Measurements from ENCODE around the gene FOCAD. TPM values are rescaled to one million over a fixed set of nuclear protein-coding genes. Genes with fewer than 3 reads are reported as not detected.

Gene FOCAD
- total and polyA plus RNA-seq, 10 of the 15 experiments (the other 5 are each of a cell fraction or from before 2014, with no cell fraction given) = 13.7 to 93.0 (median 41.8) TPM

DNA sequence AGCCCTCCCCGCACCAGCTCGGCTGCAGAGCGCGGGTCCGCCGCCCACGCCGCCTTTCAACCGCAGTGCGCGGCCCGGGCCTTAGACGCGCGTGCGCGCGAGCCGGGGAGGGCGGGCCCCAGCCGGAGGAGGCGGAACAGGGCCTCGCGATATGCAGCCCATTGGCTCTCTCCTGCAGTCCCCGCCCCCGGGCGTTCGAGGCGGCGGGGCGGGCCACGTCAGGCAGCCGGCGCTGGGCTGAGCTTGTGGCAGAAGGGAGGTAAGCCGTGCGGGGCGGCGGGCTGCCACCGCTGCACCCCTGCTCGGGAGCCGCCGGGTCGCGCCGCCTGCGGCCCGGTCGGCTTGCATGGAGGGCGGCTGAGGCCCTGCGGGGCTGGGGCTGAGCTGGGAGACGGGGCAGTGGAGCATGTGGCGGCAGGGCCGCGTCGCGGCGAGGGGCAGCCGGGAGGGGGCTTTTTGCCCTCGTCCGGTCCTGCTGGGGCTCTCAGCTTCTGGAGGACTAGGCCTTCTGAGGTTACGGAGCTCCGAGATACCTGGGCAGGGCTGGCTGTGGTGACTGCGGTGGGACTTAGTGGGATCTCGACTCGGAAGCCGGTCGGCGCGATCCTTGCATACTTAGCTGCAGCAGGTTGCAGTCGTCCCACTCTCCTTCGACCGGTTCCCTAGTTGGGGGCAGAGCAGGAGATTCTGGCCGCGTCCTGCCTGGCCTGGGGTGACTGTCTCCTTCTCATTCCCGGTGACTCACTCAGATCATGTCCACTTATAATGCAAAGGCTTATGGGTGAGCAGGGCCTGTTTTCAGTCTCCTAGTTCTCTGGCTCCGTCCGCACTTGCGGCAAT, at the start of gene FOCAD (continued):
- TF ChIP-seq CBX3 (IDR thresholded peaks at IDR 0.05; ENCODE audit: borderline replicate concordance, low read depth) = no peak
- TF ChIP-seq POU2F2 (IDR thresholded peaks at IDR 0.05; ENCODE audit: borderline replicate concordance, low read depth, low read length) = peak; percentile 40; the same call in 1 of the 3 replicates
- no peak for TF ChIP-seq NFIC (IDR thresholded peaks at IDR 0.05; ENCODE audit: low read depth, low read length)
- peak; percentile 81; the same call in 1 of the 2 replicates for TF ChIP-seq ASH2L (IDR thresholded peaks at IDR 0.05; ENCODE audit: borderline replicate concordance, low read depth)
- no peak for TF ChIP-seq ZNF274 (IDR thresholded peaks at IDR 0.05; ENCODE audit: insufficient read depth, insufficient read length)
- TF ChIP-seq BRCA1 (IDR thresholded peaks at IDR 0.05; ENCODE audit: low read depth, low read length) = no peak
- peak; percentile 45; the same call in 1 of the 2 replicates for TF ChIP-seq EED (IDR thresholded peaks at IDR 0.05; ENCODE audit: low read depth)
- no peak for TF ChIP-seq NBN (IDR thresholded peaks at IDR 0.05)
- TF ChIP-seq, protein P1, sequence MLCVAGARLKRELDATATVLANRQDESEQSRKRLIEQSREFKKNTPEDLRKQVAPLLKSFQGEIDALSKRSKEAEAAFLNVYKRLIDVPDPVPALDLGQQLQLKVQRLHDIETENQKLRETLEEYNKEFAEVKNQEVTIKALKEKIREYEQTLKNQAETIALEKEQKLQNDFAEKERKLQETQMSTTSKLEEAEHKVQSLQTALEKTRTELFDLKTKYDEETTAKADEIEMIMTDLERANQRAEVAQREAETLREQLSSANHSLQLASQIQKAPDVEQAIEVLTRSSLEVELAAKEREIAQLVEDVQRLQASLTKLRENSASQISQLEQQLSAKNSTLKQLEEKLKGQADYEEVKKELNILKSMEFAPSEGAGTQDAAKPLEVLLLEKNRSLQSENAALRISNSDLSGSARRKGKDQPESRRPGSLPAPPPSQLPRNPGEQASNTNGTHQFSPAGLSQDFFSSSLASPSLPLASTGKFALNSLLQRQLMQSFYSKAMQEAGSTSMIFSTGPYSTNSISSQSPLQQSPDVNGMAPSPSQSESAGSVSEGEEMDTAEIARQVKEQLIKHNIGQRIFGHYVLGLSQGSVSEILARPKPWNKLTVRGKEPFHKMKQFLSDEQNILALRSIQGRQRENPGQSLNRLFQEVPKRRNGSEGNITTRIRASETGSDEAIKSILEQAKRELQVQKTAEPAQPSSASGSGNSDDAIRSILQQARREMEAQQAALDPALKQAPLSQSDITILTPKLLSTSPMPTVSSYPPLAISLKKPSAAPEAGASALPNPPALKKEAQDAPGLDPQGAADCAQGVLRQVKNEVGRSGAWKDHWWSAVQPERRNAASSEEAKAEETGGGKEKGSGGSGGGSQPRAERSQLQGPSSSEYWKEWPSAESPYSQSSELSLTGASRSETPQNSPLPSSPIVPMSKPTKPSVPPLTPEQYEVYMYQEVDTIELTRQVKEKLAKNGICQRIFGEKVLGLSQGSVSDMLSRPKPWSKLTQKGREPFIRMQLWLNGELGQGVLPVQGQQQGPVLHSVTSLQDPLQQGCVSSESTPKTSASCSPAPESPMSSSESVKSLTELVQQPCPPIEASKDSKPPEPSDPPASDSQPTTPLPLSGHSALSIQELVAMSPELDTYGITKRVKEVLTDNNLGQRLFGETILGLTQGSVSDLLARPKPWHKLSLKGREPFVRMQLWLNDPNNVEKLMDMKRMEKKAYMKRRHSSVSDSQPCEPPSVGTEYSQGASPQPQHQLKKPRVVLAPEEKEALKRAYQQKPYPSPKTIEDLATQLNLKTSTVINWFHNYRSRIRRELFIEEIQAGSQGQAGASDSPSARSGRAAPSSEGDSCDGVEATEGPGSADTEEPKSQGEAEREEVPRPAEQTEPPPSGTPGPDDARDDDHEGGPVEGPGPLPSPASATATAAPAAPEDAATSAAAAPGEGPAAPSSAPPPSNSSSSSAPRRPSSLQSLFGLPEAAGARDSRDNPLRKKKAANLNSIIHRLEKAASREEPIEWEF (IDR thresholded peaks at IDR 0.05; ENCODE audit: insufficient replicate concordance, low read depth, low read length) = no peak
- TF ChIP-seq IKZF1 (conservative IDR thresholded peaks at IDR 0.05) = peak; percentile 58
- TF ChIP-seq RELA (IDR thresholded peaks at IDR 0.05; ENCODE audit: borderline replicate concordance, partially characterized antibody) = peak; percentile 56
- no peak for TF ChIP-seq HDAC2 (IDR thresholded peaks at IDR 0.05)
- TF ChIP-seq PAX8 (IDR thresholded peaks at IDR 0.05) = no peak
- TF ChIP-seq, protein P2, sequence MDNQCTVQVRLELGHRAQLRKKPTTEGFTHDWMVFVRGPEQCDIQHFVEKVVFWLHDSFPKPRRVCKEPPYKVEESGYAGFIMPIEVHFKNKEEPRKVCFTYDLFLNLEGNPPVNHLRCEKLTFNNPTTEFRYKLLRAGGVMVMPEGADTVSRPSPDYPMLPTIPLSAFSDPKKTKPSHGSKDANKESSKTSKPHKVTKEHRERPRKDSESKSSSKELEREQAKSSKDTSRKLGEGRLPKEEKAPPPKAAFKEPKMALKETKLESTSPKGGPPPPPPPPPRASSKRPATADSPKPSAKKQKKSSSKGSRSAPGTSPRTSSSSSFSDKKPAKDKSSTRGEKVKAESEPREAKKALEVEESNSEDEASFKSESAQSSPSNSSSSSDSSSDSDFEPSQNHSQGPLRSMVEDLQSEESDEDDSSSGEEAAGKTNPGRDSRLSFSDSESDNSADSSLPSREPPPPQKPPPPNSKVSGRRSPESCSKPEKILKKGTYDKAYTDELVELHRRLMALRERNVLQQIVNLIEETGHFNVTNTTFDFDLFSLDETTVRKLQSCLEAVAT (IDR thresholded peaks at IDR 0.05) = no peak
- TF ChIP-seq SMC3 (IDR thresholded peaks at IDR 0.05; ENCODE audit: borderline replicate concordance, low read length) = no peak
- TF ChIP-seq SREBF2 (IDR thresholded peaks at IDR 0.05; ENCODE audit: low read length) = no peak
- TF ChIP-seq MYB (IDR thresholded peaks at IDR 0.05; ENCODE audit: borderline replicate concordance, low read depth, low read length) = no peak
- no peak; the same call in 1 of the 2 replicates for TF ChIP-seq SIN3A (IDR thresholded peaks at IDR 0.05; ENCODE audit: low read depth, low read length)
- peak; percentile 64 for TF ChIP-seq MYC (IDR thresholded peaks at IDR 0.05; ENCODE audit: insufficient read depth, insufficient read length, insufficient replicate concordance, low read length, severe bottlenecking)
- TF ChIP-seq YY1 (IDR thresholded peaks at IDR 0.05; ENCODE audit: low read depth, low read length) = no peak
- no peak for TF ChIP-seq GABPA (IDR thresholded peaks at IDR 0.05; ENCODE audit: low read depth)
- no peak for TF ChIP-seq PAX5 (IDR thresholded peaks at IDR 0.05; ENCODE audit: borderline replicate concordance, low read depth, low read length)
- no peak for TF ChIP-seq KLF5 (IDR thresholded peaks at IDR 0.05; ENCODE audit: partially characterized antibody)
- peak; percentile 85; the same call in 1 of the 2 replicates for TF ChIP-seq ZNF207 (IDR thresholded peaks at IDR 0.05; ENCODE audit: borderline replicate concordance)
